Panc1 (cell line): ENCODE results near the gene FIBCD1. TPM values are rescaled to one million over a fixed set of nuclear protein-coding genes. Genes with fewer than 3 reads are reported as not detected.

Experiments used
- ATAC-seq: fragments of 200-7000 bp; cut with Tn5 transposase; 2 replicates; pipeline ENCODE4 v1.9.1; 2020; ENCODE audit warnings: mild to moderate bottlenecking, moderate library complexity
- BruUV-seq: library from RNA; stranded (reverse); fragments of 400-500 nt; replicated peaks from 2 replicates; lab custom pipeline; 2021; lab: Mats Ljungman, UMichigan
- CTCF ChIA-PET: fragments of 300-600 bp; sonication (Branson Sonifier 250); formaldehyde crosslinking; loops from one replicate; lab custom pipeline; 2022; ENCODE audit warnings: antibody characterized with exemption; lab: Charles Lee
- POLR2A ChIA-PET: fragments of 300-600 bp; sonication (Branson Sonifier 250); formaldehyde crosslinking; loops from one replicate; lab custom pipeline; 2022; ENCODE audit warnings: antibody characterized with exemption; lab: Charles Lee
- DNase-seq: peaks from one replicate; pipeline ENCODE4 v3.0.0-alpha.2; 2010; ENCODE audit warnings: low read depth, low spot score
- H3K27ac ChIP-seq: 2 replicates; pipeline ENCODE4 v1.5.1; 2011; ENCODE audit warnings: mild to moderate bottlenecking, low read length, inconsistent platforms
- H3K27me3 ChIP-seq: fragments of 200-500 bp; sonication (Bioruptor generic); 2 replicates; pipeline ENCODE4 v1.6.0; 2014; ENCODE audit warnings: low read length, inconsistent platforms; ENCODE audit not compliant: control insufficient read depth, insufficient read depth
- H3K36me3 ChIP-seq: fragments of 200-500 bp; sonication (Bioruptor generic); 2 replicates; pipeline ENCODE4 v1.5.1; 2014; ENCODE audit warnings: inconsistent platforms, mild to moderate bottlenecking, low read length, moderate library complexity; ENCODE audit not compliant: control insufficient read depth, insufficient read depth
- H3K4me1 ChIP-seq: 2 replicates; pipeline ENCODE4 v1.5.1; 2011; ENCODE audit warnings: inconsistent platforms, mild to moderate bottlenecking, low read length, moderate library complexity; ENCODE audit not compliant: control insufficient read depth, insufficient read depth
- H3K4me3 ChIP-seq, 2 experiments: 2 replicates each; pipeline ENCODE4 v1.5.1; 2011 to 2012; ENCODE audit warnings: low read depth in 2 of 2, low read length in 2 of 2, mild to moderate bottlenecking in 2 of 2, inconsistent platforms in 1 of 2, moderate library complexity in 1 of 2
- H3K9me3 ChIP-seq: fragments of 200-500 bp; sonication (Bioruptor generic); 2 replicates; pipeline ENCODE4 v1.5.1; 2014; ENCODE audit warnings: low read depth, mild to moderate bottlenecking, inconsistent platforms, low read length, moderate library complexity; ENCODE audit not compliant: control insufficient read depth, insufficient read depth
- CTCF ChIP-seq: fragments of 450-650 bp; IDR thresholded peaks from 2 replicates; pipeline ENCODE4 v1.5.1; 2017; ENCODE audit warnings: mild to moderate bottlenecking
- POLR2AphosphoS5 ChIP-seq: IDR thresholded peaks from 2 replicates; pipeline ENCODE4 v1.6.1; 2012; ENCODE audit warnings: mild to moderate bottlenecking, low read depth, low read length, moderate library complexity
- SIN3A ChIP-seq: IDR thresholded peaks from 2 replicates; pipeline ENCODE4 v1.6.1; 2012; ENCODE audit warnings: low read depth, mild to moderate bottlenecking, low read length, moderate library complexity, borderline replicate concordance; ENCODE audit not compliant: insufficient read depth
- TCF7L2 ChIP-seq: IDR thresholded peaks from 2 replicates; pipeline ENCODE4 v1.6.1; 2011; ENCODE audit warnings: mild to moderate bottlenecking, low read depth, low read length, inconsistent platforms
- in situ Hi-C: cut with HindIII; loops from 2 replicates; pipeline ENCODE4 v1.10.0; 2016; ENCODE audit warnings: low sequenced_read_pairs, low pct_unique_long_range_greater_than_20kb
- intact Hi-C: fragments of 100-400 bp; cut with micrococcal nuclease; formaldehyde crosslinking; loops from one replicate; pipeline ENCODE4 v1.10.0; 2022; ENCODE audit not compliant: unreplicated experiment
- total RNA-seq: library from RNA; stranded (reverse); gene quantifications from one replicate; pipeline ENCODE4 v1.2.1, GENCODE V29; 2021; ENCODE audit not compliant: unreplicated experiment
- TF ChIP-seq, protein P1 (sequence below), 2 experiments: IDR thresholded peaks; 2 replicates each; pipeline ENCODE4 v1.6.1; 2011 to 2012; ENCODE audit warnings: low read depth in 2 of 2, control low read depth in 1 of 2, low read length in 1 of 2, mild to moderate bottlenecking in 1 of 2, moderate library complexity in 1 of 2; ENCODE audit not compliant: insufficient read depth in 1 of 2

FIBCD1 gene
- total RNA-seq, 1 experiment from 2014 or later, result 16.3 TPM

DNA sequence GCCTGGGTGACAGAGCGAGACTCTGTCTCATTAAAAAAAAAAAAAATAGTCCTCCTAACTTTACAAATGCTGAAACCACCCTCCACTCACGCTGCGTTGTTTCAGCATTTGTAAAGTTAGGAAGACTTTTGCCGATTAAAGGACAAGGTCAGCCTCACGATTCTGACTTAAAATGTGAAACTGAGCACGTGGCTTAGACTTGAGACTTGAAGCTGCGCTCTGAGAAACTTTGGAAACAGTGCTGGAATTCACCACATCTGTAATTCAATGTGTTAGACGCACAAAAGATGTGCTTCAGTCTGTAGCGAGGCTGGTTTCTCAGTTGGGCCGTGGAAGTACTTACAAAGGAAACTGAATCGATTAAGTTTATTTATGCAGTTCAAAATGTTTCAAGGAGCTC, 44.9 kb upstream of the FIBCD1 start:
- no TSS peak for BruUV-seq
- intact Hi-C loops (no loop called here), in situ Hi-C loops (no loop called here)
- Histone ChIP-seq H3K27ac (no peak overlapping the region), H3K4me1 (no peaks in the 10 kb centered on the region), H3K9me3 (no peaks in the 10 kb centered on the region), H3K27me3 (no peaks in the 10 kb centered on the region), H3K4me3 (no peak overlapping the region), H3K36me3 (no peaks in the 10 kb centered on the region)
- no peak for TF ChIP-seq TCF7L2
- TF ChIP-seq, protein P1, sequence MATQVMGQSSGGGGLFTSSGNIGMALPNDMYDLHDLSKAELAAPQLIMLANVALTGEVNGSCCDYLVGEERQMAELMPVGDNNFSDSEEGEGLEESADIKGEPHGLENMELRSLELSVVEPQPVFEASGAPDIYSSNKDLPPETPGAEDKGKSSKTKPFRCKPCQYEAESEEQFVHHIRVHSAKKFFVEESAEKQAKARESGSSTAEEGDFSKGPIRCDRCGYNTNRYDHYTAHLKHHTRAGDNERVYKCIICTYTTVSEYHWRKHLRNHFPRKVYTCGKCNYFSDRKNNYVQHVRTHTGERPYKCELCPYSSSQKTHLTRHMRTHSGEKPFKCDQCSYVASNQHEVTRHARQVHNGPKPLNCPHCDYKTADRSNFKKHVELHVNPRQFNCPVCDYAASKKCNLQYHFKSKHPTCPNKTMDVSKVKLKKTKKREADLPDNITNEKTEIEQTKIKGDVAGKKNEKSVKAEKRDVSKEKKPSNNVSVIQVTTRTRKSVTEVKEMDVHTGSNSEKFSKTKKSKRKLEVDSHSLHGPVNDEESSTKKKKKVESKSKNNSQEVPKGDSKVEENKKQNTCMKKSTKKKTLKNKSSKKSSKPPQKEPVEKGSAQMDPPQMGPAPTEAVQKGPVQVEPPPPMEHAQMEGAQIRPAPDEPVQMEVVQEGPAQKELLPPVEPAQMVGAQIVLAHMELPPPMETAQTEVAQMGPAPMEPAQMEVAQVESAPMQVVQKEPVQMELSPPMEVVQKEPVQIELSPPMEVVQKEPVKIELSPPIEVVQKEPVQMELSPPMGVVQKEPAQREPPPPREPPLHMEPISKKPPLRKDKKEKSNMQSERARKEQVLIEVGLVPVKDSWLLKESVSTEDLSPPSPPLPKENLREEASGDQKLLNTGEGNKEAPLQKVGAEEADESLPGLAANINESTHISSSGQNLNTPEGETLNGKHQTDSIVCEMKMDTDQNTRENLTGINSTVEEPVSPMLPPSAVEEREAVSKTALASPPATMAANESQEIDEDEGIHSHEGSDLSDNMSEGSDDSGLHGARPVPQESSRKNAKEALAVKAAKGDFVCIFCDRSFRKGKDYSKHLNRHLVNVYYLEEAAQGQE (IDR thresholded peaks at IDR 0.05; ENCODE audit: insufficient read depth in 1 of 2, low read depth in 2 of 2, low read length in 1 of 2), result no peak
- TF ChIP-seq CTCF, result no peak
- no peak for TF ChIP-seq SIN3A
- TF ChIP-seq POLR2AphosphoS5, result no peak
- ATAC-seq, result no peak
- ChIA-PET POLR2A (interaction anchor here (0.7 kb wide), 1 partner anchor 70 kb away, joined by 4 read pairs; no protein-coding TSS in a partner anchor), CTCF (no interaction called here)
- DNase-seq, result no peak

- DNase-seq (no peak), ATAC-seq (no peak)
- Histone ChIP-seq H3K36me3 (no peaks in the 10 kb centered on the region), H3K4me3 (no peak overlapping the region), H3K9me3 (no peaks in the 10 kb centered on the region), H3K27ac (no peak overlapping the region), H3K27me3 (no peaks in the 10 kb centered on the region), H3K4me1 (no peaks in the 10 kb centered on the region)
- intact Hi-C loops (no loop called here), in situ Hi-C loops (no loop called here)
- TF ChIP-seq SIN3A, result no peak
- no peak for TF ChIP-seq POLR2AphosphoS5
- TF ChIP-seq, protein P1 (IDR thresholded peaks at IDR 0.05; ENCODE audit: insufficient read depth in 1 of 2, low read depth in 2 of 2, low read length in 1 of 2), result no peak
- TF ChIP-seq TCF7L2, result no peak
- no peak for TF ChIP-seq CTCF
- ChIA-PET POLR2A (no interaction called here), CTCF (no interaction called here)
- no TSS peak for BruUV-seq
These were observed 44.3 kb upstream of the FIBCD1 start for GRCh38 chr9:130983359-130983670.
